HepG2 (cell line): ENCODE results near the gene DSCAM.

Experiments used
- CREB1 ChIP-seq, 2 experiments: fragments of 450-650 bp in 1 of 2; IDR thresholded peaks; 2 replicates each; pipeline ENCODE4 v1.6.1; 2016 to 2017; ENCODE audit warnings: control low read depth in 1 of 2, mild to moderate bottlenecking in 1 of 2, missing compliant biosample characterization in 1 of 2, missing genetic modification characterization in 1 of 2
- E2F2 ChIP-seq: sonication (generic); formaldehyde crosslinking; IDR thresholded peaks from 2 replicates; pipeline ENCODE4 v1.4.0; 2020; ENCODE audit warnings: missing genetic modification reagents, borderline replicate concordance
- EZH2 ChIP-seq: conservative IDR thresholded peaks from 2 replicates; pipeline ENCODE4 v1.6.1; 2012; ENCODE audit warnings: mild to moderate bottlenecking, low read depth, low read length, moderate library complexity
- TBX3 ChIP-seq: fragments of 450-650 bp; IDR thresholded peaks from 2 replicates; pipeline ENCODE4 v1.6.1; 2017; ENCODE audit warnings: antibody characterized with exemption, mild to moderate bottlenecking, inconsistent platforms, borderline replicate concordance

- TF ChIP-seq EZH2 (no peak), CREB1 (IDR thresholded peaks at IDR 0.05) (no peak), CREB1 (CRISPR knock-in tag; IDR thresholded peaks at IDR 0.05) (no peak), TBX3 (no peak), E2F2 (CRISPR knock-in tag) (no peak)
These were observed 116.5 kb downstream of the DSCAM start for GRCh38 chr21:40730426-40730800.
